ENCODE data around the gene HCN4. TPM values are rescaled to one million over a fixed set of nuclear protein-coding genes. Genes with fewer than 3 reads are reported as not detected.

Gene HCN4
- total and polyA plus RNA-seq, 3 donors from 2014 or later = 9.1 to 17.6 (median 12.6) TPM

DNA sequence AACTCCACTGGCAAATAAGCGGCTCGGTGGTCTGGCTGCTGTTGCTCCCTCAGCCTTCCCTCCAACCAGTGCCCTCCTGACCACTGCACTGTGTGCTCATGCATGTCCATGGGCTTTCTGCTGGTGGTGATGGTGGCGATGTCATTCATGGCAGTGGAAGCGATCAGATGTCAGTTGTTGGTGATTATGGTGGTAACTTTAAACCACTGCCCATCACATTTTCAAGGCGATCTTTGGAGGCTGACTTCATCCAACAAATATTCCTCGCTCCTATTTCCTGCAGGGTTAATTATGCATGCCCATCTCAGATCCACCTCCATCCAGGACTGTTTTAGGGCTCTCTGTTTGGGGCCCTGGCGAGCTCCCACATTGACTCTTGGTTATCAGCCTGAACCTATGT is 13.4 kb upstream of the HCN4 start:
- H3K4me3 ChIP-seq = no peak overlapping the region
- WGBS, 2 donors = 93 to 94% methylated on average over 7 of the region's 7 CpGs
- no peak for DNase-seq
- no peaks in the 10 kb centered on the region for H3K27me3 ChIP-seq
- no peaks in the 10 kb centered on the region for H3K4me1 ChIP-seq
- no peak overlapping the region for H3K27ac ChIP-seq
- intact Hi-C loops (cut with DNase I; ENCODE audit: low total_unique reads) = no loop called here
- TF ChIP-seq, protein P1, sequence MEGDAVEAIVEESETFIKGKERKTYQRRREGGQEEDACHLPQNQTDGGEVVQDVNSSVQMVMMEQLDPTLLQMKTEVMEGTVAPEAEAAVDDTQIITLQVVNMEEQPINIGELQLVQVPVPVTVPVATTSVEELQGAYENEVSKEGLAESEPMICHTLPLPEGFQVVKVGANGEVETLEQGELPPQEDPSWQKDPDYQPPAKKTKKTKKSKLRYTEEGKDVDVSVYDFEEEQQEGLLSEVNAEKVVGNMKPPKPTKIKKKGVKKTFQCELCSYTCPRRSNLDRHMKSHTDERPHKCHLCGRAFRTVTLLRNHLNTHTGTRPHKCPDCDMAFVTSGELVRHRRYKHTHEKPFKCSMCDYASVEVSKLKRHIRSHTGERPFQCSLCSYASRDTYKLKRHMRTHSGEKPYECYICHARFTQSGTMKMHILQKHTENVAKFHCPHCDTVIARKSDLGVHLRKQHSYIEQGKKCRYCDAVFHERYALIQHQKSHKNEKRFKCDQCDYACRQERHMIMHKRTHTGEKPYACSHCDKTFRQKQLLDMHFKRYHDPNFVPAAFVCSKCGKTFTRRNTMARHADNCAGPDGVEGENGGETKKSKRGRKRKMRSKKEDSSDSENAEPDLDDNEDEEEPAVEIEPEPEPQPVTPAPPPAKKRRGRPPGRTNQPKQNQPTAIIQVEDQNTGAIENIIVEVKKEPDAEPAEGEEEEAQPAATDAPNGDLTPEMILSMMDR (IDR thresholded peaks at IDR 0.05) = no peak
- no peak for TF ChIP-seq POLR2A (IDR thresholded peaks at IDR 0.05)
- H3K9me3 ChIP-seq = no peaks in the 10 kb centered on the region
- H3K36me3 ChIP-seq (ENCODE audit: low read depth, missing control alignments) = no peaks in the 10 kb centered on the region

DNA sequence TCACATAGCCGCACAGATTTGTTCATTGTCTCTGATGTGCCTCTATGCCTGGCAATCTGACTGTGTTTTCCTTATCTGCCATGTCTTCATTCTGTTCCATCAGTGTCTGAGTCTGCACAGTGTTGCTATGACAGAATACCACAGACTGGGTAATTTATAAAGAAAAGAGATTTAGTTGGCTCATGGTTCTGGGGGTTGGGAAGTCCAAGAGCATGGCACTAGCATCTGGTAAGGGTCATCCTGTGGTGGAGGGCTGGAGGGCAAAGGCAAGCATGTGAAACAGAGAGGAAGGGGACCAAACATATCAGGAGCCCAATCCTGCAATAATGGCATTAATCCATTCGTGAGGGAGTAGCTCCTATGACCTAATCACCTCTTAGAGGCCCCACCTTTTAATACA is 11.9 kb upstream of the HCN4 start:
- H3K27me3 ChIP-seq = no peaks in the 10 kb centered on the region
- H3K9me3 ChIP-seq = no peaks in the 10 kb centered on the region
- H3K4me3 ChIP-seq = no peak overlapping the region
- TF ChIP-seq, protein P1 (IDR thresholded peaks at IDR 0.05) = no peak
- TF ChIP-seq POLR2A (IDR thresholded peaks at IDR 0.05) = no peak
- WGBS, 2 donors = 68 to 69% methylated on average over 2 of the region's 2 CpGs
- intact Hi-C loops (cut with DNase I; ENCODE audit: low total_unique reads) = no loop called here
- no peak for DNase-seq
- no peak overlapping the region for H3K27ac ChIP-seq
- no peaks in the 10 kb centered on the region for H3K36me3 ChIP-seq (ENCODE audit: low read depth, missing control alignments)
- H3K4me1 ChIP-seq = no peaks in the 10 kb centered on the region

DNA sequence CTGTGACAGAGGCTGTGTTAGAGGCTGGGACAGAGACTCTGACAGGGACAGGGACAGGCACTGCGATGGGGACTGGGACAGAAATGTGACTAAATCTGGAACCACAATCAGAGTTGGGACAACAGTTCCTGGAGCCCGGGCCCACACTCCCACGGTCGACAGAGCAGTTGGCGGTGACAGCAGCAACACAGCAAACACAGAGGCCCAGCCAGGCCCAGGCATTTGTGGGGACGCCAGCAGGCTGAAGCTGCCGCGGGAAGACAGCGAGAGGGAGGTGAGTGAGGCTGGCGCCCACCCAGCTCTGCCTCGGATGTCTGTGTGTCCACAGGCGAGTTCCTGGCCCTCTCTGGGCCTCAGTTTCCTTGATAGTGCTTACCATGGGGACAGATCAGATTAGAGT is 9.3 kb upstream of the HCN4 start:
- 66 to 100% methylated on average over 2 to 12 of the region's 12 CpGs for WGBS, 2 donors
- intact Hi-C loops (cut with DNase I; ENCODE audit: low total_unique reads) = no loop called here
- no peaks in the 10 kb centered on the region for H3K9me3 ChIP-seq
- no peak for DNase-seq
- no peak overlapping the region for H3K4me3 ChIP-seq
- peak overlapping the region in 1 of 2 donors; percentile 20 for H3K27ac ChIP-seq
- H3K4me1 ChIP-seq = no peaks in the 10 kb centered on the region
- no peaks in the 10 kb centered on the region for H3K36me3 ChIP-seq (ENCODE audit: low read depth, missing control alignments)
- H3K27me3 ChIP-seq = no peaks in the 10 kb centered on the region
- TF ChIP-seq, protein P1 (IDR thresholded peaks at IDR 0.05) = no peak

DNA sequence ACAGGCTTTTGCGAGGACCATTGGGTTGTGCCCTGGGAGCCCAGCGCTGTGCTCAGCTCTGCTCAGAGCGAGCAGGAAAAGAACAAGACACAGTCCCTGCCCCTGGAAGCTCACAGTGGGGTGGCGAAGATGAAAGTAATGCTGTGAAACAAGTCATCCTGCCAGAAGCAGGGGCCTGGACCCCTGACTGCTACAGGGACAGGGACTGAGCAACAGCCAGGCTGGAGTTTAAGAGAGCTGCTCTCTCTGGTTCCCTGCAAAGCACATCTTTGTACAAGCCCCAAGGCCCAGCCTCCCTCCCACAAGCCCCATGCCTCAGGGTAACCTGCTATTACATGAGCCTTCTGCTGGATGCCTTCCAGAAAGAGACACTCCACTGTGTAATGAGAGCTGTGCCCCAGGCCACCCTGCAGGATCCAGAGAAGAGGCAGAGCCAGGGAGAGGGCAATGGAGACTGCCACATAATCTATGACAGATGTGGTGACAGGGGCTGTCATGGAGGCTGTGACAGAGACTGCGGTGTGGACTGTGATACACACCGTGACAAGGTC is 7.1 kb upstream of the HCN4 start:
- H3K36me3 ChIP-seq (ENCODE audit: low read depth, missing control alignments) = no peaks in the 10 kb centered on the region
- no peaks in the 10 kb centered on the region for H3K9me3 ChIP-seq
- DNase-seq = no peak
- H3K4me1 ChIP-seq = no peaks in the 10 kb centered on the region
- TF ChIP-seq POLR2A (IDR thresholded peaks at IDR 0.05) = no peak
- TF ChIP-seq, protein P1 (IDR thresholded peaks at IDR 0.05) = no peak
- 84 to 86% methylated on average over 6 of the region's 6 CpGs for WGBS, 2 donors
- no peaks in the 10 kb centered on the region for H3K27me3 ChIP-seq
- H3K27ac ChIP-seq = no peak overlapping the region
- intact Hi-C loops (cut with DNase I; ENCODE audit: low total_unique reads) = no loop called here
- H3K4me3 ChIP-seq = no peak overlapping the region

DNA sequence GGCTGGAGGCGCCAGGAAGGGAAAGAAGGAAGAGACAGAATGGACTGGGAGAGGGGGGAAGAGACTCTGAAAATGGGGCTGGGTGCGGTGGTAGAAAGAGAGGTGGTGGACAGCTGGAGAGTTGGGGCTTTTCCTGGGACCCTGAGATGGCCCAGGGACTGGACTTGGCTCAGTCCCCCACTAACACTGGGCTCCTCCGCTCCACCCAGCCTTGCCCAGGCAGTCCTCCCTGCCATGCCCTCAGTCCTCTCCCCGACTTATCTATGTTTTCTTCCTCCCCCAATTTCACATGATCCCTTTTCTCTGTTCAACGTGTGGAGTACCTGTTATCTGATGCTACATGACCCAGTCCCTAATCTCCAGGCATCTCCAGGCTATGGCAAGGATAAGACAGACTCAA is 6.3 kb upstream of the HCN4 start:
- Histone ChIP-seq H3K36me3 (ENCODE audit: low read depth, missing control alignments) (no peaks in the 10 kb centered on the region), H3K27me3 (no peaks in the 10 kb centered on the region), H3K27ac (no peak overlapping the region), H3K4me3 (no peak overlapping the region), H3K9me3 (no peaks in the 10 kb centered on the region), H3K4me1 (no peaks in the 10 kb centered on the region)
- WGBS, 2 donors = 65 to 68% methylated on average over 5 of the region's 5 CpGs
- intact Hi-C loops (cut with DNase I; ENCODE audit: low total_unique reads) = no loop called here
- TF ChIP-seq POLR2A (IDR thresholded peaks at IDR 0.05) = no peak
- TF ChIP-seq, protein P1 (IDR thresholded peaks at IDR 0.05) = no peak
- no peak for DNase-seq
